Uterus (tissue), 4 donors: Measurements from ENCODE around the gene KCNJ16. TPM values are rescaled to one million over a fixed set of nuclear protein-coding genes. Genes with fewer than 3 reads are reported as not detected.

Experiments
- DNase-seq, 2 donors: peaks; one replicate each; pipeline ENCODE4 v3.0.0-alpha.2; 2019 to 2020
- H3K27ac ChIP-seq, 2 donors: fragments of 200-600 bp; sonication (generic); 1 replicate in 1 of 2; 2 replicates in 1 of 2; pipeline ENCODE4 v1.5.1; 2016 to 2018
- H3K27me3 ChIP-seq, 2 donors: fragments of 200-600 bp; sonication (generic); one replicate each; pipeline ENCODE4 v1.5.1; 2018 to 2019; ENCODE audit warnings: control low read depth in 1 of 2
- H3K36me3 ChIP-seq, 2 donors: fragments of 200-600 bp; sonication (generic); one replicate each; pipeline ENCODE4 v1.5.1; 2019; ENCODE audit warnings: control low read depth in 1 of 2
- H3K4me1 ChIP-seq, 2 donors: fragments of 200-600 bp; sonication (generic); one replicate each; pipeline ENCODE4 v1.5.1; 2018 to 2019; ENCODE audit warnings: control low read depth in 1 of 2
- H3K4me3 ChIP-seq, 2 donors: fragments of 200-600 bp; sonication (generic); 1 replicate in 1 of 2; 2 replicates in 1 of 2; pipeline ENCODE4 v1.5.1; 2018 to 2019; ENCODE audit warnings: mild to moderate bottlenecking in 1 of 2
- H3K9me3 ChIP-seq, 2 donors: fragments of 200-600 bp; sonication (generic); one replicate each; pipeline ENCODE4 v1.5.1; 2019; ENCODE audit warnings: control low read depth in 1 of 2
- CTCF ChIP-seq, 4 experiments: fragments of 200-600 bp in 2 of 4; fragments of 450-650 bp in 2 of 4; sonication (generic) in 2 of 4; IDR thresholded peaks; one replicate each; pipeline ENCODE4 v1.5.1; 2016 to 2019; ENCODE audit warnings: antibody characterized with exemption in 4 of 4, mild to moderate bottlenecking in 2 of 4, moderate library complexity in 1 of 4
- POLR2A ChIP-seq, 2 donors: fragments of 450-650 bp; IDR thresholded peaks; one replicate each; pipeline ENCODE4 v1.6.1; 2016; ENCODE audit warnings: antibody characterized with exemption in 2 of 2, mild to moderate bottlenecking in 1 of 2, moderate library complexity in 1 of 2
- intact Hi-C: fragments of 100-400 bp; cut with DNase I; formaldehyde crosslinking; loops from one replicate; pipeline ENCODE4 v1.15.1; 2023; ENCODE audit warnings: low total_unique reads
- total RNA-seq, 4 donors: library from RNA; depleted of rRNA in 3 of 4; stranded (reverse); fragments of >200 nt in 3 of 4; gene quantifications; one replicate each; pipeline versions ENCODE4 v1.1.0 to v1.2.4, GENCODE V29; 2014 to 2023
- donor health status: DM: yes; HTN: yes; CAD: no.

The KCNJ16 gene
- 1 to 10 TPM in 2 of 4 donors, not detected in 2; 2.4 TPM for total RNA-seq

- H3K4me1 ChIP-seq = no peaks in the 10 kb centered on the region
- no peak for DNase-seq
- H3K9me3 ChIP-seq = no peaks in the 10 kb centered on the region
- H3K27me3 ChIP-seq = no peaks in the 10 kb centered on the region
- intact Hi-C loops = no loop called here
- no peak within 1 kb of the TSS for H3K4me3 ChIP-seq
- H3K36me3 ChIP-seq = no peaks in the 10 kb centered on the region
- H3K27ac ChIP-seq = no peak within 1 kb of the TSS
- TF ChIP-seq POLR2A (IDR thresholded peaks at IDR 0.05) = no peak
Observed at GRCh38 chr17:70074956-70075355, at the start of gene KCNJ16. Gene KCNJ16, plus strand, starts transcription at chr17:70075225. Its CDS starts 56,863 bp downstream, at chr17:70132088.

- DNase-seq = no peak
- TF ChIP-seq CTCF (IDR thresholded peaks at IDR 0.05) = no peak
- no peak for TF ChIP-seq POLR2A (IDR thresholded peaks at IDR 0.05)
- Histone ChIP-seq H3K9me3 (no peaks in the 10 kb centered on the region), H3K4me1 (no peaks in the 10 kb centered on the region), H3K36me3 (no peaks in the 10 kb centered on the region), H3K27me3 (no peaks in the 10 kb centered on the region), H3K4me3 (no peak overlapping the region), H3K27ac (no peak overlapping the region)
- intact Hi-C loops = no loop called here
Observed at GRCh38 chr17:70028397-70028796, 46.6 kb upstream of the KCNJ16 start.

- Histone ChIP-seq H3K27ac (no peak overlapping the region), H3K36me3 (no peaks in the 10 kb centered on the region), H3K4me1 (no peaks in the 10 kb centered on the region), H3K4me3 (no peak overlapping the region), H3K27me3 (no peaks in the 10 kb centered on the region), H3K9me3 (no peaks in the 10 kb centered on the region)
- DNase-seq = no peak
- intact Hi-C loops = no loop called here
- TF ChIP-seq POLR2A (IDR thresholded peaks at IDR 0.05) (no peak), CTCF (IDR thresholded peaks at IDR 0.05) (no peak)
Observed at GRCh38 chr17:70028978-70029767, 45.9 kb upstream of the KCNJ16 start.

GRCh38 chr17:70030371-70030770, 44.7 kb upstream of the KCNJ16 start:
- no peak overlapping the region for H3K27ac ChIP-seq
- no peak overlapping the region for H3K4me3 ChIP-seq
- no peaks in the 10 kb centered on the region for H3K9me3 ChIP-seq
- H3K36me3 ChIP-seq = no peaks in the 10 kb centered on the region
- DNase-seq = no peak
- TF ChIP-seq CTCF (IDR thresholded peaks at IDR 0.05) = no peak
- TF ChIP-seq POLR2A (IDR thresholded peaks at IDR 0.05) = no peak
- no peaks in the 10 kb centered on the region for H3K27me3 ChIP-seq
- intact Hi-C loops = no loop called here
- H3K4me1 ChIP-seq = no peaks in the 10 kb centered on the region

GRCh38 chr17:70031341-70031740, 43.7 kb upstream of the KCNJ16 start:
- TF ChIP-seq POLR2A (IDR thresholded peaks at IDR 0.05) (no peak), CTCF (IDR thresholded peaks at IDR 0.05) (no peak)
- H3K9me3 ChIP-seq = no peaks in the 10 kb centered on the region
- intact Hi-C loops = no loop called here

More at GRCh38 chr17:70031341-70031740, 43.7 kb upstream of the KCNJ16 start:
- Histone ChIP-seq H3K4me3 (no peak overlapping the region), H3K27me3 (no peaks in the 10 kb centered on the region), H3K4me1 (no peaks in the 10 kb centered on the region), H3K36me3 (no peaks in the 10 kb centered on the region), H3K27ac (no peak overlapping the region)
- no peak for DNase-seq
